ENCODE measurements around the gene C2CD4D.

Gene C2CD4D

GRCh38 chr1:151790071-151790939 is 49.3 kb downstream of the C2CD4D start, which contains the start of gene TDRKH:
Gene TDRKH (minus strand): TSS chr1:151790500. CDS start chr1:151783022, 7,478 bp downstream.
- DNase-seq (ENCODE audit: low read depth in 2 of 2): peak; percentile 98 to 99

Measured in stimulated activated CD4-positive, alpha-beta T cell treated with anti-CD3 and anti-CD28 coated beads, Interleukin-1b, Interleukin-23, amount 100 ng/mL, for 4 hours (primary cell).